HG03460 (cell line): ENCODE results near the gene KRTAP1-4.
"Not testable (repeated sequence)": the region's sequence is repeated elsewhere in the genome, so short reads cannot be mapped to it uniquely, and the experiment has no call there.

Source experiments
- ATAC-seq: cut with Tn5 transposase; IDR thresholded peaks from one replicate; pipeline ENCODE4 v1.9.1; 2021; ENCODE audit not compliant: unreplicated experiment

KRTAP1-4 gene

GRCh38 chr17:41009301-41009760 lies 20.7 kb downstream of the KRTAP1-4 start:
- no peak for ATAC-seq

- ATAC-seq = no peak
These were observed 21.2 kb downstream of the KRTAP1-4 start, which contains the start of gene KRTAP3-1 for GRCh38 chr17:41008811-41009210. TSS of gene KRTAP3-1 (minus strand) at chr17:41009128. CDS start at chr17:41009074, 54 bp downstream.

GRCh38 chr17:41004397-41004796 lies 25.6 kb downstream of the KRTAP1-4 start:
- no peak for ATAC-seq

DNA sequence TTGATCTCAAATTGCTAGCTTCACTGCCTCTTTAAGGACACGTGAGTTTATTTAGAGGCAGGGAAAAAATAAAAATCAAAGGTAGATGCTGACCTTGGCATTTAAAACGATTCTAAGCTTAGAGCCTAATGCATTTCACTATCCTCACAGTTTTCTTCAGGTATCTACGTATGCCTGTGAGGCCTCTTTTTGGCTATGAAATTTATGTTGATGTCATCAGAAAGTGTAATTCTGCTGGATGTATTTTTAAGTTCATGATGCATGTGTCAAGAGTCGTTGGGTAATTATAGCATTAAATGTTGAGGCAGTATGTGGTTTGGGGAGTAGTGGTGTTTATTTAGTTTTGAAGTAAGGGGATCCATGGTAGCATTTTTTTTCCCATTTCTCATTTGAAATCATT lies 26.1 kb downstream of the KRTAP1-4 start:
- ATAC-seq = no peak

GRCh38 chr17:41002814-41003213 lies 27.2 kb downstream of the KRTAP1-4 start:
- no peak for ATAC-seq

GRCh38 chr17:41001795-41002194 lies 28.2 kb downstream of the KRTAP1-4 start:
- ATAC-seq = no peak

DNA sequence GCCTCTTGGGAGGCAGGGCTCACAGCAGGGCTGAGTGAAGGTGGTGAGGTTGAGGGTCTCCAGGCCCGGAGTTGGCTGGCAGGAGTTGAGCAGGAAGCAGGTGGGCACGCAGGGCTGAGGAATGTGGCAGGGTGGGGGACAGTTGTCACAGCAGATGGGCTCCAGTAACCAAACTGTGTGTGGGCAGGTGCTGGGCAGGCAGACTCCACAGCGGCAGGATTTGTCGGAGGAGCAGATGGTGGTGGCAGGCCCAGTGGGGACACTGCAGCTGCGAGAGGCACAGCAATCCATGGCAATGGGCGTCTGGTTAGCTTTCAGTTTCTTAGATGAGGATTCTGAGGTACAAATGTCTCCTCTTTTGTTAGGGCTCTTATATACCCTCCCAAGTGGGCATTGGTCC lies 30.4 kb downstream of the KRTAP1-4 start, which contains the start of gene KRTAP3-2:
KRTAP3-2 (minus strand) TSS at position 344 of the 400 bp plus-strand sequence; CDS start at position 291, 53 bp downstream.
- not testable (repeated sequence) for ATAC-seq

GRCh38 chr17:40997361-40997760 lies 32.6 kb downstream of the KRTAP1-4 start:
- ATAC-seq = no peak

- no peak for ATAC-seq
These were observed 33.2 kb downstream of the KRTAP1-4 start for GRCh38 chr17:40996829-40997228.

- no peak for ATAC-seq
These were observed 34.9 kb downstream of the KRTAP1-4 start for GRCh38 chr17:40995116-40995515.

DNA sequence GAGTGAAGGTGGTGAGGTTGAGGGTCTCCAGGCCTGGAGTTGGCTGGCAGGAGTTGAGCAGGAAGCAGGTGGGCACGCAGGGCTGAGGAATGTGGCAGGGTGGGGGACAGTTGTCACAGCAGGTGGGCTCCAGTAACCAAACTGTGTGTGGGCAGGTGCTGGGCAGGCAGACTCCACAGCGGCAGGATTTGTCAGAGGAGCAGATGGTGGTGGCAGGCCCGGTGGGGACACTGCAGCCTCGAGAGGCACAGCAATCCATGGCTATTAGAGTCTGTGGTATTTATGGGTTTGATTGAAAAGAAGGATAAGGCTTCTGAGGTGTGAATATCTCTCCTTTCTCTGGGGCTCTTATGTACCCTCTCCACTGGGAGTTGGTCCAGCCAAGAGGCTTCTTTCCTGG lies 36.2 kb downstream of the KRTAP1-4 start, which contains the start of gene KRTAP3-3:
KRTAP3-3 (minus strand) TSS at position 326 of the 400 bp plus-strand sequence; CDS start at position 259, 67 bp downstream.
- no peak for ATAC-seq

GRCh38 chr17:40993084-40993483 lies 36.9 kb downstream of the KRTAP1-4 start:
- no peak for ATAC-seq

DNA sequence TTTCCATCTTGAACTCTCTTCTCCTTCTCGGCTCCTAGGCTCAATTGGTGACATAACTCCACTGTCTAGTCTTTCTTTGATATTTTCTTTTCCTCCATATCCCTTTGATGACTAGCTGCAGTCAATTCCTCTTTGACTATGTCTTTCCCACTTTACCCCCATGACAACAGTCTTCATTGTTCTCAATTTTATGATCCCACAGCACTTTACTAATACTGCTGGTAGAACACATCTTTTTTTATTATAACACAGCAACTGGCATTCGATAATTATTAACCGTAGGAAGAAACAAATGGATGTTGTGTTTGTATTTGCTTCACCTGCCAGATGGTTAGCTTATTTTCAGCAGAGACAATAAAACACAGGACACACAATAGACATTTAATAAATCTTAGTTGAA lies 37.3 kb downstream of the KRTAP1-4 start:
- ATAC-seq = no peak

- ATAC-seq = no peak
These were observed 43.1 kb downstream of the KRTAP1-4 start for GRCh38 chr17:40986920-40987319.

DNA sequence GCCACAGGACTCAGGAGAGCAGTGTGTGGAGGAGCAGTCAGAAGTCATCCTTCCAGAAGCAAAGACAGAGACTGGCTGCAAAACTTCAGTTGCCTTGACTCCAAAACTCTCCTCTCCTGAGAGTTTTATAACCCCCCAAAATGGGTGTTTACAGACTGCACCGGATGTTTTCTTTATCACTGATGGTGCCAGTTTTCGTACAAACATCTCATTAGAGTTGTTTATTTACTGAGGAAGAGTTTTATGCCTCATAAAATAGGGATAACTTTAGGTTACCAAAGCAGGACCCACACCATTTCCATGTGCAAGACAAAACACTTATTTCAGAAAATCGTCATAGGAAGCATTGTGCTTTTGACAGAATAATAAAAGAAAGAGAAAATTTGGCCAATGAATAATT lies 45.8 kb downstream of the KRTAP1-4 start, which contains the start of gene KRT40:
KRT40 (minus strand) TSS at position 101 of the 400 bp plus-strand sequence; CDS start at position 48, 53 bp downstream.
- ATAC-seq = no peak

GRCh38 chr17:40981115-40981514 lies 48.9 kb downstream of the KRTAP1-4 start:
- ATAC-seq = no peak

GRCh38 chr17:40980596-40980995 lies 49.4 kb downstream of the KRTAP1-4 start:
- ATAC-seq = no peak

- ATAC-seq = no peak
These were observed 49.9 kb downstream of the KRTAP1-4 start for GRCh38 chr17:40980117-40980516.
